Activated CD4-positive, alpha-beta T cell treated with anti-CD3 and anti-CD28 coated beads, Interleukin-2, amount 10 ng/mL, durations not matched to agents 24 days and 14 days (primary cell): ENCODE data around the gene ZNF500. TPM values are rescaled to one million over a fixed set of nuclear protein-coding genes. Genes with fewer than 3 reads are reported as not detected.

Experiments used
- DNase-seq: peaks from one replicate; pipeline ENCODE4 v3.0.0; 2022
- H3K27ac Mint-ChIP-seq: one replicate; pipeline ENCODE4 v1.8.0; 2022; ENCODE audit warnings: mild to moderate bottlenecking, mixed read lengths
- H3K27me3 Mint-ChIP-seq: one replicate; pipeline ENCODE4 v1.8.0; 2022; ENCODE audit warnings: mixed read lengths
- H3K36me3 Mint-ChIP-seq: one replicate; pipeline ENCODE4 v1.8.0; 2022; ENCODE audit warnings: low read depth, mild to moderate bottlenecking, mixed read lengths
- H3K4me1 Mint-ChIP-seq: one replicate; pipeline ENCODE4 v1.8.0; 2021; ENCODE audit warnings: mixed read lengths
- H3K4me3 Mint-ChIP-seq: one replicate; pipeline ENCODE4 v1.8.0; 2022; ENCODE audit warnings: mild to moderate bottlenecking, moderate library complexity, mixed read lengths
- H3K9me3 Mint-ChIP-seq: one replicate; pipeline ENCODE4 v1.8.0; 2021; ENCODE audit warnings: mixed read lengths
- intact Hi-C: fragments of 100-400 bp; cut with micrococcal nuclease; formaldehyde crosslinking; loops from one replicate; pipeline ENCODE4 v1.15.1; 2023
- total RNA-seq: library from RNA; stranded (reverse); gene quantifications from 2 replicates; pipeline ENCODE4 v1.2.3, GENCODE V29; 2022

Gene ZNF500
- total RNA-seq, 1 donor from 2014 or later: 16.1 TPM

GRCh38 chr16:4734063-4734729, 32.8 kb downstream of the ZNF500 start, which contains the start of the genes ANKS3 and DNAAF8:
TSS of gene ANKS3 (minus strand) at chr16:4734271. CDS start at chr16:4730149, 4,122 bp downstream.
TSS of gene DNAAF8 (plus strand) at chr16:4734537. CDS start at chr16:4736515, 1,978 bp downstream.
- H3K27ac Mint-ChIP-seq: peak within 1 kb of the TSS; percentile 91
- H3K4me3 Mint-ChIP-seq: peak within 1 kb of the TSS; percentile 93
- H3K4me1 Mint-ChIP-seq: peaks cover 13% of the 10 kb centered on the region
- peaks cover 2% of the 10 kb centered on the region for H3K36me3 Mint-ChIP-seq
- no peaks in the 10 kb centered on the region for H3K9me3 Mint-ChIP-seq
- no peaks in the 10 kb centered on the region for H3K27me3 Mint-ChIP-seq
- intact Hi-C loops: loop anchor here (1.0 to 2.0 kb wide), 5 partner anchors 33 to 223 kb away; partner anchors contain the start of genes NUDT16L1, ROGDI and ZNF500
- DNase-seq: peak; percentile 96

GRCh38 chr16:4733747-4734062, 33.3 kb downstream of the ZNF500 start:
- H3K4me1 Mint-ChIP-seq: peaks cover 13% of the 10 kb centered on the region
- peak overlapping the region; percentile 93 for H3K4me3 Mint-ChIP-seq
- intact Hi-C loops: loop anchor here (1.0 to 2.0 kb wide), 5 partner anchors 34 to 223 kb away; partner anchors contain the start of genes NUDT16L1, ROGDI and ZNF500
- H3K36me3 Mint-ChIP-seq: peaks cover 5% of the 10 kb centered on the region
- no peak for DNase-seq
- peak overlapping the region; percentile 67 for H3K27ac Mint-ChIP-seq
- H3K9me3 Mint-ChIP-seq: no peaks in the 10 kb centered on the region
- H3K27me3 Mint-ChIP-seq: no peaks in the 10 kb centered on the region

- intact Hi-C loops: no loop called here
- Mint-ChIP-seq H3K36me3 (peaks cover 7% of the 10 kb centered on the region), H3K4me3 (peak overlapping the region; percentile 93), H3K27ac (peak overlapping the region; percentile 39), H3K27me3 (no peaks in the 10 kb centered on the region), H3K4me1 (peaks cover 13% of the 10 kb centered on the region), H3K9me3 (no peaks in the 10 kb centered on the region)
- DNase-seq: peak; percentile 61
Observed at GRCh38 chr16:4733211-4733742, 33.7 kb downstream of the ZNF500 start.

- intact Hi-C loops: no loop called here
Observed at GRCh38 chr16:4729876-4730275, 37.1 kb downstream of the ZNF500 start.

GRCh38 chr16:4728676-4729075, 38.3 kb downstream of the ZNF500 start:
- DNase-seq: no peak
- H3K4me3 Mint-ChIP-seq: no peak overlapping the region
- H3K27me3 Mint-ChIP-seq: no peaks in the 10 kb centered on the region
- peaks cover 11% of the 10 kb centered on the region for H3K36me3 Mint-ChIP-seq
- H3K4me1 Mint-ChIP-seq: peaks cover 6% of the 10 kb centered on the region
- no peak overlapping the region for H3K27ac Mint-ChIP-seq
- H3K9me3 Mint-ChIP-seq: no peaks in the 10 kb centered on the region
- intact Hi-C loops: no loop called here

More at GRCh38 chr16:4729876-4730275, 37.1 kb downstream of the ZNF500 start:
- H3K4me3 Mint-ChIP-seq: no peak overlapping the region
- no peak for DNase-seq
- no peaks in the 10 kb centered on the region for H3K27me3 Mint-ChIP-seq
- H3K4me1 Mint-ChIP-seq: peaks cover 6% of the 10 kb centered on the region
- no peaks in the 10 kb centered on the region for H3K9me3 Mint-ChIP-seq
- H3K36me3 Mint-ChIP-seq: peaks cover 11% of the 10 kb centered on the region
- no peak overlapping the region for H3K27ac Mint-ChIP-seq

- no peak overlapping the region for H3K4me3 Mint-ChIP-seq
- no peaks in the 10 kb centered on the region for H3K9me3 Mint-ChIP-seq
- no peaks in the 10 kb centered on the region for H3K27me3 Mint-ChIP-seq
- intact Hi-C loops: no loop called here
- no peak overlapping the region for H3K27ac Mint-ChIP-seq
- peaks cover 16% of the 10 kb centered on the region for H3K36me3 Mint-ChIP-seq
- DNase-seq: no peak
- H3K4me1 Mint-ChIP-seq: no peaks in the 10 kb centered on the region
Observed at GRCh38 chr16:4726616-4727015, 40.3 kb downstream of the ZNF500 start.

- H3K4me1 Mint-ChIP-seq: no peaks in the 10 kb centered on the region
- intact Hi-C loops: no loop called here
- no peak overlapping the region for H3K27ac Mint-ChIP-seq
- H3K4me3 Mint-ChIP-seq: no peak overlapping the region
- no peak for DNase-seq
- H3K36me3 Mint-ChIP-seq: peaks cover 14% of the 10 kb centered on the region
- H3K27me3 Mint-ChIP-seq: no peaks in the 10 kb centered on the region
- H3K9me3 Mint-ChIP-seq: no peaks in the 10 kb centered on the region
Observed at GRCh38 chr16:4724661-4725270, 42.2 kb downstream of the ZNF500 start.

GRCh38 chr16:4723071-4723767, 43.7 kb downstream of the ZNF500 start:
- Mint-ChIP-seq H3K4me1 (no peaks in the 10 kb centered on the region), H3K27me3 (no peaks in the 10 kb centered on the region), H3K36me3 (peaks cover 10% of the 10 kb centered on the region), H3K9me3 (no peaks in the 10 kb centered on the region), H3K27ac (no peak overlapping the region), H3K4me3 (no peak overlapping the region)
- no peak for DNase-seq
- intact Hi-C loops: no loop called here

- H3K9me3 Mint-ChIP-seq: no peaks in the 10 kb centered on the region
- H3K27ac Mint-ChIP-seq: no peak overlapping the region
- no peaks in the 10 kb centered on the region for H3K27me3 Mint-ChIP-seq
- H3K4me1 Mint-ChIP-seq: no peaks in the 10 kb centered on the region
- H3K4me3 Mint-ChIP-seq: no peak overlapping the region
- peaks cover 12% of the 10 kb centered on the region for H3K36me3 Mint-ChIP-seq
- intact Hi-C loops: no loop called here
- no peak for DNase-seq
Observed at GRCh38 chr16:4718466-4718865, 48.5 kb downstream of the ZNF500 start.

GRCh38 chr16:4714996-4715395, 52.0 kb downstream of the ZNF500 start:
- DNase-seq: no peak
- Mint-ChIP-seq H3K36me3 (peaks cover 14% of the 10 kb centered on the region), H3K4me1 (no peaks in the 10 kb centered on the region), H3K4me3 (no peak overlapping the region), H3K9me3 (no peaks in the 10 kb centered on the region), H3K27ac (no peak overlapping the region), H3K27me3 (no peaks in the 10 kb centered on the region)
- intact Hi-C loops: no loop called here

GRCh38 chr16:4713663-4714501, 53.1 kb downstream of the ZNF500 start:
- Mint-ChIP-seq H3K4me3 (no peak overlapping the region), H3K4me1 (no peaks in the 10 kb centered on the region), H3K27ac (no peak overlapping the region), H3K27me3 (no peaks in the 10 kb centered on the region), H3K9me3 (no peaks in the 10 kb centered on the region), H3K36me3 (peaks cover 18% of the 10 kb centered on the region)
- intact Hi-C loops: no loop called here
- no peak for DNase-seq

GRCh38 chr16:4709481-4709880, 57.5 kb downstream of the ZNF500 start:
- Mint-ChIP-seq H3K4me3 (no peak overlapping the region), H3K27me3 (no peaks in the 10 kb centered on the region), H3K9me3 (no peaks in the 10 kb centered on the region), H3K27ac (no peak overlapping the region), H3K4me1 (no peaks in the 10 kb centered on the region), H3K36me3 (peaks cover 28% of the 10 kb centered on the region)
- intact Hi-C loops: no loop called here
- DNase-seq: no peak

GRCh38 chr16:4706871-4707270, 60.1 kb downstream of the ZNF500 start:
- Mint-ChIP-seq H3K9me3 (no peaks in the 10 kb centered on the region), H3K27me3 (no peaks in the 10 kb centered on the region), H3K4me3 (no peak overlapping the region), H3K36me3 (peaks cover 23% of the 10 kb centered on the region), H3K27ac (no peak overlapping the region), H3K4me1 (no peaks in the 10 kb centered on the region)
- no peak for DNase-seq
- intact Hi-C loops: no loop called here
